Measurements from ENCODE around the gene SLC6A3.

GRCh38 chr5:1390333-1390732, 54.9 kb downstream of the SLC6A3 start:
- TF ChIP-seq CTCF (conservative IDR thresholded peaks at IDR 0.05; ENCODE audit: low read depth, low read length) (no peak), EZH2 (IDR thresholded peaks at IDR 0.05; ENCODE audit: borderline replicate concordance, low read depth, low read length, poor library complexity, severe bottlenecking) (no peak)
